ENCODE measurements around the gene GNG8. TPM values are rescaled to one million over a fixed set of nuclear protein-coding genes. Genes with fewer than 3 reads are reported as not detected.

GNG8 gene
- total and polyA plus RNA-seq, 10 of the 15 experiments (the other 5 are each of a cell fraction or from before 2014, with no cell fraction given), result 1.2 to 6.6 (median 2.7) TPM; not detected in 6

- TF ChIP-seq, protein P1, sequence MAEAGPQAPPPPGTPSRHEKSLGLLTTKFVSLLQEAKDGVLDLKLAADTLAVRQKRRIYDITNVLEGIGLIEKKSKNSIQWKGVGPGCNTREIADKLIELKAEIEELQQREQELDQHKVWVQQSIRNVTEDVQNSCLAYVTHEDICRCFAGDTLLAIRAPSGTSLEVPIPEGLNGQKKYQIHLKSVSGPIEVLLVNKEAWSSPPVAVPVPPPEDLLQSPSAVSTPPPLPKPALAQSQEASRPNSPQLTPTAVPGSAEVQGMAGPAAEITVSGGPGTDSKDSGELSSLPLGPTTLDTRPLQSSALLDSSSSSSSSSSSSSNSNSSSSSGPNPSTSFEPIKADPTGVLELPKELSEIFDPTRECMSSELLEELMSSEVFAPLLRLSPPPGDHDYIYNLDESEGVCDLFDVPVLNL (IDR thresholded peaks at IDR 0.05; ENCODE audit: low read depth, low read length), result no peak
- TF ChIP-seq CUX1 (IDR thresholded peaks at IDR 0.05; ENCODE audit: insufficient replicate concordance, low read depth, low read length), result no peak
- no peak for TF ChIP-seq NR2C2 (IDR thresholded peaks at IDR 0.05; ENCODE audit: borderline replicate concordance, control insufficient read depth, insufficient read length, low read depth)
- no peak for TF ChIP-seq YBX1 (IDR thresholded peaks at IDR 0.05)
- TF ChIP-seq WRNIP1 (IDR thresholded peaks at IDR 0.05; ENCODE audit: borderline replicate concordance, low read depth, low read length), result 0 out of 2 replicates have a peak, but pooled peaks have one; percentile 83
- TF ChIP-seq MTA3 (IDR thresholded peaks at IDR 0.05; ENCODE audit: borderline replicate concordance, low read length), result no peak
- TF ChIP-seq CHD1 (IDR thresholded peaks at IDR 0.05; ENCODE audit: low read depth, low read length), result no peak
- no peak for TF ChIP-seq NR2F1 (conservative IDR thresholded peaks at IDR 0.05)
- no peak for TF ChIP-seq MYC (IDR thresholded peaks at IDR 0.05; ENCODE audit: insufficient read depth, insufficient read length, insufficient replicate concordance, low read length, severe bottlenecking)
- TF ChIP-seq LARP7 (IDR thresholded peaks at IDR 0.05), result no peak
- no peak for TF ChIP-seq ZNF384 (IDR thresholded peaks at IDR 0.05; ENCODE audit: borderline replicate concordance, low read depth, low read length)
- no peak for TF ChIP-seq ZNF274 (IDR thresholded peaks at IDR 0.05; ENCODE audit: insufficient read depth, insufficient read length)
- TF ChIP-seq CBFB (IDR thresholded peaks at IDR 0.05; ENCODE audit: low read depth), result no peak
- TF ChIP-seq, protein P2, sequence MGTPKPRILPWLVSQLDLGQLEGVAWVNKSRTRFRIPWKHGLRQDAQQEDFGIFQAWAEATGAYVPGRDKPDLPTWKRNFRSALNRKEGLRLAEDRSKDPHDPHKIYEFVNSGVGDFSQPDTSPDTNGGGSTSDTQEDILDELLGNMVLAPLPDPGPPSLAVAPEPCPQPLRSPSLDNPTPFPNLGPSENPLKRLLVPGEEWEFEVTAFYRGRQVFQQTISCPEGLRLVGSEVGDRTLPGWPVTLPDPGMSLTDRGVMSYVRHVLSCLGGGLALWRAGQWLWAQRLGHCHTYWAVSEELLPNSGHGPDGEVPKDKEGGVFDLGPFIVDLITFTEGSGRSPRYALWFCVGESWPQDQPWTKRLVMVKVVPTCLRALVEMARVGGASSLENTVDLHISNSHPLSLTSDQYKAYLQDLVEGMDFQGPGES (IDR thresholded peaks at IDR 0.05), result no peak
- TF ChIP-seq EED (IDR thresholded peaks at IDR 0.05; ENCODE audit: low read depth), result no peak
- TF ChIP-seq, protein P3, sequence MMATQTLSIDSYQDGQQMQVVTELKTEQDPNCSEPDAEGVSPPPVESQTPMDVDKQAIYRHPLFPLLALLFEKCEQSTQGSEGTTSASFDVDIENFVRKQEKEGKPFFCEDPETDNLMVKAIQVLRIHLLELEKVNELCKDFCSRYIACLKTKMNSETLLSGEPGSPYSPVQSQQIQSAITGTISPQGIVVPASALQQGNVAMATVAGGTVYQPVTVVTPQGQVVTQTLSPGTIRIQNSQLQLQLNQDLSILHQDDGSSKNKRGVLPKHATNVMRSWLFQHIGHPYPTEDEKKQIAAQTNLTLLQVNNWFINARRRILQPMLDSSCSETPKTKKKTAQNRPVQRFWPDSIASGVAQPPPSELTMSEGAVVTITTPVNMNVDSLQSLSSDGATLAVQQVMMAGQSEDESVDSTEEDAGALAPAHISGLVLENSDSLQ (IDR thresholded peaks at IDR 0.05), result no peak
- no peak for TF ChIP-seq USF1 (IDR thresholded peaks at IDR 0.05; ENCODE audit: borderline replicate concordance, extremely low read length, insufficient read depth, low read depth, low read length)
- no peak for TF ChIP-seq TCF3 (IDR thresholded peaks at IDR 0.05; ENCODE audit: borderline replicate concordance, insufficient read depth, low read depth, low read length)
- no peak for TF ChIP-seq RUNX3 (IDR thresholded peaks at IDR 0.05; ENCODE audit: low read length)
These were observed 26.0 kb upstream of the GNG8 start (continued) for GRCh38 chr19:46661735-46662592.
